Frontal cortex (tissue), 4 donors: ENCODE measurements around the gene RAMACL. TPM values are rescaled to one million over a fixed set of nuclear protein-coding genes. Genes with fewer than 3 reads are reported as not detected.

ENCODE experiments used
- DNase-seq, 2 donors: peaks; one replicate each; pipeline ENCODE4 v3.0.0; 2012; ENCODE audit warnings: low spot score in 2 of 2
- FAIRE-seq: peaks from 2 replicates; lab custom pipeline; 2012; peaks lifted over from hg19 to GRCh38; lab: Jason Lieb, UNC
- total RNA-seq: library from RNA; depleted of rRNA; stranded (reverse); fragments of >200 nt; gene quantifications from one replicate; pipeline ENCODE4 v1.2.3, GENCODE V29; 2014
- donor health status: control.
- donor health status: control.
- donor health status: control.

The RAMACL gene
- total RNA-seq, 1 donor from 2014 or later: 0.82 TPM

- FAIRE-seq (no peak), DNase-seq (peak in 1 of 2 donors; percentile 50)
These were observed 24.6 kb downstream of the RAMACL start for GRCh38 chr6:166561771-166562359.

GRCh38 chr6:166560222-166560621, 26.3 kb downstream of the RAMACL start:
- no peak for FAIRE-seq
- DNase-seq: no peak

- FAIRE-seq: no peak
- no peak for DNase-seq
These were observed 26.8 kb downstream of the RAMACL start for GRCh38 chr6:166559662-166560061.

- no peak for FAIRE-seq
- no peak for DNase-seq
These were observed 27.3 kb downstream of the RAMACL start for GRCh38 chr6:166559211-166559610.

GRCh38 chr6:166558156-166559005, 28.1 kb downstream of the RAMACL start:
- DNase-seq (no peak), FAIRE-seq (no peak)

GRCh38 chr6:166556863-166557322, 29.6 kb downstream of the RAMACL start:
- DNase-seq (peak; percentile 63 to 84), FAIRE-seq (peak; percentile 57)

- FAIRE-seq (no peak), DNase-seq (no peak)
These were observed 30.1 kb downstream of the RAMACL start for GRCh38 chr6:166556336-166556735.

- FAIRE-seq: no peak
- DNase-seq: no peak
These were observed 31.4 kb downstream of the RAMACL start for GRCh38 chr6:166555086-166555485.

GRCh38 chr6:166554316-166554715, 32.2 kb downstream of the RAMACL start:
- DNase-seq: no peak
- FAIRE-seq: no peak

GRCh38 chr6:166553563-166554271, 32.8 kb downstream of the RAMACL start:
- DNase-seq: peak in 1 of 2 donors; percentile 63

GRCh38 chr6:166552600-166552999, 33.9 kb downstream of the RAMACL start:
- no peak for DNase-seq
- FAIRE-seq: no peak

More at GRCh38 chr6:166553563-166554271, 32.8 kb downstream of the RAMACL start:
- no peak for FAIRE-seq

- DNase-seq (no peak), FAIRE-seq (no peak)
These were observed 34.6 kb downstream of the RAMACL start for GRCh38 chr6:166551754-166552495.

GRCh38 chr6:166546653-166547052, 39.8 kb downstream of the RAMACL start:
- no peak for DNase-seq

GRCh38 chr6:166545156-166546034, 41.1 kb downstream of the RAMACL start:
- DNase-seq (no peak), FAIRE-seq (no peak)

More at GRCh38 chr6:166546653-166547052, 39.8 kb downstream of the RAMACL start:
- no peak for FAIRE-seq

- no peak for FAIRE-seq
- DNase-seq: no peak
These were observed 42.2 kb downstream of the RAMACL start for GRCh38 chr6:166544296-166544605.

- DNase-seq: no peak
- FAIRE-seq: no peak
These were observed 42.7 kb downstream of the RAMACL start for GRCh38 chr6:166543603-166544295.

GRCh38 chr6:166542580-166542912, 43.9 kb downstream of the RAMACL start:
- FAIRE-seq: no peak
- no peak for DNase-seq

- DNase-seq (no peak), FAIRE-seq (no peak)
These were observed 44.5 kb downstream of the RAMACL start for GRCh38 chr6:166541876-166542579.
